PC-3 (cell line): Measurements from ENCODE around the gene TM4SF20. TPM values are rescaled to one million over a fixed set of nuclear protein-coding genes. Genes with fewer than 3 reads are reported as not detected.

Experiments used
- ATAC-seq: fragments of 200-7000 bp; cut with Tn5 transposase; 2 replicates; pipeline ENCODE4 v1.9.1; 2020; ENCODE audit warnings: mild to moderate bottlenecking, moderate library complexity
- BruUV-seq: library from RNA; stranded (reverse); fragments of 400-500 nt; replicated peaks from 2 replicates; lab custom pipeline; 2021; lab: Mats Ljungman, UMichigan
- CTCF ChIA-PET: fragments of 300-600 bp; sonication (Branson Sonifier 250); formaldehyde crosslinking; loops from one replicate; lab custom pipeline; 2022; ENCODE audit warnings: antibody characterized with exemption; lab: Charles Lee
- POLR2A ChIA-PET: fragments of 300-600 bp; sonication (Branson Sonifier 250); formaldehyde crosslinking; loops from one replicate; lab custom pipeline; 2022; ENCODE audit warnings: antibody characterized with exemption; ENCODE audit not compliant: unreplicated experiment; lab: Charles Lee
- DNase-seq: peaks from one replicate; pipeline ENCODE4 v3.0.0-alpha.2; 2015
- H2AFZ ChIP-seq: fragments of 300-600 bp; sonication (generic); 2 replicates; pipeline ENCODE4 v1.6.0; 2016; ENCODE audit warnings: antibody characterized with exemption, low read length
- H3F3A ChIP-seq: fragments of 300-600 bp; sonication (generic); one replicate; pipeline ENCODE4 v1.6.0; 2017; ENCODE audit warnings: antibody characterized with exemption, low read length, control low read depth, mild to moderate bottlenecking; ENCODE audit not compliant: unreplicated experiment
- H3K27ac ChIP-seq: fragments of 300-600 bp; sonication (generic); 2 replicates; pipeline ENCODE4 v1.5.1; 2016; ENCODE audit warnings: mild to moderate bottlenecking, low read length
- H3K27me3 ChIP-seq: fragments of 300-600 bp; sonication (generic); 2 replicates; pipeline ENCODE4 v1.6.1; 2016; ENCODE audit warnings: low read length, mixed read lengths
- H3K36me3 ChIP-seq: fragments of 300-600 bp; sonication (generic); 2 replicates; pipeline ENCODE4 v1.6.1; 2016; ENCODE audit warnings: low read depth, mixed run types, low read length, mixed read lengths
- H3K4me1 ChIP-seq: fragments of 300-600 bp; sonication (generic); 2 replicates; pipeline ENCODE4 v1.5.1; 2016; ENCODE audit warnings: low read length; ENCODE audit not compliant: insufficient read depth
- H3K4me2 ChIP-seq: fragments of 300-600 bp; sonication (generic); 2 replicates; pipeline ENCODE4 v1.6.0; 2016; ENCODE audit warnings: low read length
- H3K4me3 ChIP-seq: fragments of 300-600 bp; sonication (generic); 2 replicates; pipeline ENCODE4 v1.5.1; 2016; ENCODE audit warnings: mild to moderate bottlenecking, low read length, mixed read lengths
- H3K79me2 ChIP-seq: fragments of 300-600 bp; sonication (generic); 2 replicates; pipeline ENCODE4 v1.6.1; 2017; ENCODE audit warnings: low read length, mixed read lengths
- H3K9ac ChIP-seq: fragments of 300-600 bp; sonication (generic); 2 replicates; pipeline ENCODE4 v1.6.0; 2016; ENCODE audit warnings: mild to moderate bottlenecking, low read length
- H3K9me2 ChIP-seq: fragments of 300-600 bp; sonication (generic); replicated peaks from 2 replicates; pipeline ENCODE4 v1.6.1; 2016; ENCODE audit warnings: mixed run types, low read length, mixed read lengths
- H3K9me3 ChIP-seq: fragments of 300-600 bp; sonication (generic); 2 replicates; pipeline ENCODE4 v1.6.1; 2016; ENCODE audit warnings: low read length, mixed read lengths
- H4K20me1 ChIP-seq: fragments of 300-600 bp; sonication (generic); 2 replicates; pipeline ENCODE4 v1.6.1; 2016; ENCODE audit warnings: low read length, mixed read lengths
- EZH2 ChIP-seq: fragments of 300-600 bp; sonication (generic); IDR thresholded peaks from one replicate; pipeline ENCODE4 v1.6.1; 2017; ENCODE audit warnings: antibody characterized with exemption, mild to moderate bottlenecking, low read length; ENCODE audit not compliant: unreplicated experiment
- EZH2phosphoT487 ChIP-seq: fragments of 300-600 bp; sonication (generic); IDR thresholded peaks from 2 replicates; pipeline ENCODE4 v1.6.1; 2018; ENCODE audit warnings: mild to moderate bottlenecking, antibody characterized with exemption, low read length, borderline replicate concordance
- intact Hi-C: fragments of 100-400 bp; cut with micrococcal nuclease; formaldehyde crosslinking; loops from 2 replicates; pipeline ENCODE4 v1.9.0; 2023
- total RNA-seq: library from RNA; depleted of rRNA; stranded (reverse); fragments of >200 nt; gene quantifications from 2 replicates; pipeline ENCODE4 v1.2.3, GENCODE V29; 2014
- TF ChIP-seq, protein P1 (sequence below): fragments of 300-600 bp; sonication (generic); conservative IDR thresholded peaks from 2 replicates; pipeline ENCODE4 v1.5.1; 2017; ENCODE audit warnings: antibody characterized with exemption, low read depth, mild to moderate bottlenecking, low read length

Gene TM4SF20
- total RNA-seq, 1 experiment from 2014 or later, result not detected

DNA sequence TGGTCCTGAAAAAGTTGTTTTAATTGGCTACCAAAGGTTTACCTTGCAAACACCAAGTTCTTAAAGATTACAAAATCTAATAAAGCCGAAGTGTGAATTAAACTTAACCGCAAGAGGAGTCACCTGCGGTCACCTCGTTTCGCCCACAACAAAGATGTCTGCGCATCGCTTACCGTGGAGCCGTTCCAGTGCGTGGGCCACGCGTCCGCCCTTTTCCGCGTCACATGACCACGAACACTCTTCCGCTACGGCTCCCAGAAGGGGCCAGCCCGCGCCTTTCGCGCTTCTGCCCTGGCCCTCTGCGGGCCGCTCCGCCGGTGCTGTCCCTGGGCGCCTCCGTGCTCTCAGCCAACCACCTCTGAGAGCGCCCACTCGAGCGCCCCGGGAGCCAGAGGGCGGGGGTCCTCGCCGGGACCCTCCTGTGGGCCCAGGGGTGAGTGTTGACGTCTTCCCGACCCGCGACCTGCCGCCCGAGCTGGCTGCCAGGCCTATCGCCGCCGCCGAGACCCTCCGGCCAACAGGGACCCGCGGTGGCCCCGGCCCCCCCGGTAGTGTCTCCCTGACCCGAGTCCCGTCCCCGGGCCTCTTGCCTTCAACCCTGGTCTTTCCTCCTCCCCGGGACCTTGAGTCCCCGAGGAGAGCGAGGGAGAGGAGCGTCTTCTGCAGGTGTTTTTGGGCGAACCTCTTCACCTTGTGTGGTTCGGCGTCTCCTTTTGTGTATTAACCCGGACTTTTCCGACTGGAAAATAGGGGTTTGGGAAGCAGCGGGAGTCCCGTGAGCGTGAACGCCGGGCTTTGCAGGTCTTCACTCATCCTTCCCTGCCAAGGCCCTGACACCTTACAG, 53.9 kb downstream of the TM4SF20 start, which contains the start of gene MFF:
Gene MFF, plus strand, starts transcription at position 257 of the 844 bp plus-strand sequence. CDS start 5,415 bp downstream, outside the sequence.
- Histone ChIP-seq H3K9me3 (no peaks in the 10 kb centered on the region), H3F3A (no peaks in the 10 kb centered on the region), H3K9ac (peak within 1 kb of the TSS; percentile 90), H3K4me3 (peak within 1 kb of the TSS; percentile 86), H3K27me3 (no peaks in the 10 kb centered on the region), H3K4me2 (peak within 1 kb of the TSS; percentile 88), H3K79me2 (peaks cover 50% of the 10 kb centered on the region), H3K4me1 (peaks cover 31% of the 10 kb centered on the region), H2AFZ (peak within 1 kb of the TSS; percentile 99), H3K9me2 (no peaks in the 10 kb centered on the region), H3K27ac (peak within 1 kb of the TSS; percentile 59), H3K36me3 (no peaks in the 10 kb centered on the region), H4K20me1 (0 out of 2 replicates have a peak, but pooled peaks cover 3% of the 10 kb centered on the region)
- intact Hi-C loops, result loop anchor here (1.0 to 2.0 kb wide), 2 partner anchors 87 to 194 kb away; no protein-coding TSS in a partner anchor
- peak; percentile 90 for DNase-seq
- peak; percentile 82 for ATAC-seq
- no TSS peak for BruUV-seq
- CTCF ChIA-PET, result no interaction called here
- TF ChIP-seq, protein P1, sequence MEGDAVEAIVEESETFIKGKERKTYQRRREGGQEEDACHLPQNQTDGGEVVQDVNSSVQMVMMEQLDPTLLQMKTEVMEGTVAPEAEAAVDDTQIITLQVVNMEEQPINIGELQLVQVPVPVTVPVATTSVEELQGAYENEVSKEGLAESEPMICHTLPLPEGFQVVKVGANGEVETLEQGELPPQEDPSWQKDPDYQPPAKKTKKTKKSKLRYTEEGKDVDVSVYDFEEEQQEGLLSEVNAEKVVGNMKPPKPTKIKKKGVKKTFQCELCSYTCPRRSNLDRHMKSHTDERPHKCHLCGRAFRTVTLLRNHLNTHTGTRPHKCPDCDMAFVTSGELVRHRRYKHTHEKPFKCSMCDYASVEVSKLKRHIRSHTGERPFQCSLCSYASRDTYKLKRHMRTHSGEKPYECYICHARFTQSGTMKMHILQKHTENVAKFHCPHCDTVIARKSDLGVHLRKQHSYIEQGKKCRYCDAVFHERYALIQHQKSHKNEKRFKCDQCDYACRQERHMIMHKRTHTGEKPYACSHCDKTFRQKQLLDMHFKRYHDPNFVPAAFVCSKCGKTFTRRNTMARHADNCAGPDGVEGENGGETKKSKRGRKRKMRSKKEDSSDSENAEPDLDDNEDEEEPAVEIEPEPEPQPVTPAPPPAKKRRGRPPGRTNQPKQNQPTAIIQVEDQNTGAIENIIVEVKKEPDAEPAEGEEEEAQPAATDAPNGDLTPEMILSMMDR, result peak; percentile 54; the same call in 1 of the 2 replicates
- TF ChIP-seq EZH2phosphoT487, result no peak
- no peak for TF ChIP-seq EZH2
- POLR2A ChIA-PET, result no interaction called here

DNA sequence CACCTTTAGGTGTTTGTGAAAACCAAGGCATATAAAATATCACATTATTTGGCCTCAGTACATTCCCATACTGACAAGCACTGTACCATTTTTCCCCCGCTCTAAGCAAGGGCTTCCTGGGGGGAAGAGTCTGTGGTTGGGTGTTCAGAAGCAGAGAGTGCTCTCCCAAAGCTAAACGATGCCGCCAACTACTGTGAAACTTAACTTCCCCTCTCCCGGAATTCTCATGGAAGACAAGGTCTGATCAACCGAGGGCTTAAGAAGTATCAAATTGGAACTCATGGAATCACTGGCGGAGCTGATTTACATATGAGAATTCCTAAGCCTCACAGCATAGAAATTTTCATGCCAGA, 54.5 kb downstream of the TM4SF20 start:
- ATAC-seq (no peak), DNase-seq (no peak)
- H3K4me2 ChIP-seq, result peak overlapping the region; percentile 88
- no peaks in the 10 kb centered on the region for H3K9me2 ChIP-seq
- intact Hi-C loops, result loop anchor here (2.0 kb wide), 1 partner anchor 194 kb away; no protein-coding TSS in a partner anchor
- peak overlapping the region; percentile 41; the same call in 1 of the 2 replicates for H3K27ac ChIP-seq
- no peaks in the 10 kb centered on the region for H3K9me3 ChIP-seq
- ChIA-PET CTCF (no interaction called here), POLR2A (no interaction called here)
- H2AFZ ChIP-seq, result peak overlapping the region; percentile 99
- 0 out of 2 replicates have a peak, but pooled peaks cover 3% of the 10 kb centered on the region for H4K20me1 ChIP-seq
- H3K4me1 ChIP-seq, result peaks cover 27% of the 10 kb centered on the region
- peaks cover 44% of the 10 kb centered on the region for H3K79me2 ChIP-seq
- TF ChIP-seq EZH2, result no peak
- TF ChIP-seq EZH2phosphoT487, result no peak
- TF ChIP-seq, protein P1, result no peak
- no peaks in the 10 kb centered on the region for H3K36me3 ChIP-seq
- H3K27me3 ChIP-seq, result no peaks in the 10 kb centered on the region
- H3F3A ChIP-seq, result no peaks in the 10 kb centered on the region
- H3K4me3 ChIP-seq, result peak overlapping the region; percentile 86
- TSS peak; percentile 86 for BruUV-seq
- peak overlapping the region; percentile 90 for H3K9ac ChIP-seq
